Activated CD4-positive, alpha-beta T cell treated with anti-CD3 and anti-CD28 coated beads, Interleukin-2, amount 50 U/mL, for 48 hours (primary cell): ENCODE results near the gene SMC4.
"Not testable (repeated sequence)": the region's sequence is repeated elsewhere in the genome, so short reads cannot be mapped to it uniquely, and the experiment has no call there.

Experiments used
- DNase-seq, 2 experiments: peaks; one replicate each; pipeline ENCODE4 v3.0.0-alpha.2; 2020

The SMC4 gene

GRCh38 chr3:160399125-160400029 lies at the start of gene SMC4, which contains the start of gene IFT80:
SMC4 (plus strand) TSS chr3:160399650; CDS start chr3:160400827, 1,177 bp downstream.
IFT80 (minus strand) TSS chr3:160399225; CDS start chr3:160384600, 14,625 bp downstream.
- peak; percentile 95 to 96 for DNase-seq

DNA sequence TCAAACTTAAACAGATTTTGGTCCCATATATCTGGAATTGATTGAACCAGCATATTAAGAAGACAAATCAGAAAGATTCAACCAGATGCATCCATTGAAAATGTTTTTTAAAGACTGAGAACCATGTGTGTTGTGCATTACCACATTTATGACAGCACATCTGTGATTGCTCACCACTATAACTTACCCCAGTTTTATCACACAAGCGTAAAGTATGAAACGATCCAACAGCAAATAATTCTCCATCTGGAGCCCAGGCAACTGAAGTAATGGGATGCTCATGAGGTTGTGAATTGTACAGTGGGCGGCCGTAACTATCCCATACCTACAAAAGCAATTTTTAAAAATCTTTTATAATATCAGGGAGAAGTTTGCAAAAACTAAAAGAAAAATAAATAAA lies 43.6 kb upstream of the SMC4 start:
- DNase-seq = no peak

DNA sequence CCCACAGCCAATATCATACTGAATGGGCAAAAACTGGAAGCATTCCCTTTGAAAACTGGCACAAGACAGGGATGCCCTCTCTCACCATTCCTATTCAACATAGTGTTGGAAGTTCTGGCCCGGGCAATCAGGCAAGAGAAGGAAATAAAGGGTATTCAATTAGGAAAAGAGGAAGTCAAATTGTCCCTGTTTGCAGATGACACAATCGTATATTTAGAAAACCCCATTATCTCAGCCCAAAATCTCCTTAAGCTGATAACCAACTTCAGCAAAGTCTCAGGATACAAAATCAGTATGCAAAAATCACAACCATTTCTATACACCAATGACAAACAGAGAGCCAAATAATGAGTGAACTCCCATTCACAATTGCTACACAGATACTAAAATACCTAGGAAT lies 36.6 kb upstream of the SMC4 start:
- not testable (repeated sequence) for DNase-seq

DNA sequence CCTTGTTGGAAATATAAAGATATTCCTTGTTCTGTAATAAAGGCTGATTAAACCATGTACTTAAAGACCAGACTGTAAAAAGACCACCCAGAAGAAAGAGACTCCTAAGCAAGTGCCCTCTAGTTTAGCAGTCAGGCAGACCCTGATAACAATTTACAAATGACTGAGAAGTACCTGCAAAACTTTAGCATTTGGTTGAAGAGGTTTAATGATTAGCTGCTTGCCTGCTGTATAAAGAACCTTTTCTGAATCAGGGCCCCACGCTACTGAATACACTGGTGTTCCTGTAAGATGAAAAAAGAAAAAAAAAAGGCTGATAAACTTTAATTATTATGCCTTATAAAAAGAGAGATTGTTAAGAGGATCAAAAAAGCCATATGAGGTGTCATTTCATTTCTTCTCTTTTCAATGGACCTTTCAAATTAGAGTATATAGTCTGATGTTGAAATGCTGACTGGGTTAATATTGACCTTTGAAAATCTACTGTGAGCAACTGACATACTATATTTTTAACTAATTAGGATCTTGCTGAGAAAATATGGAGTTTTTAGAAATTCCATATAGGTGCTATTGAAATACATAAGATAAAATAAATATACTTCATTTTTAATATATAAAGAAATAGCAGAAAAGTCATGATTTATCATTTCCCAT lies 33.5 kb upstream of the SMC4 start:
- DNase-seq = no peak

DNA sequence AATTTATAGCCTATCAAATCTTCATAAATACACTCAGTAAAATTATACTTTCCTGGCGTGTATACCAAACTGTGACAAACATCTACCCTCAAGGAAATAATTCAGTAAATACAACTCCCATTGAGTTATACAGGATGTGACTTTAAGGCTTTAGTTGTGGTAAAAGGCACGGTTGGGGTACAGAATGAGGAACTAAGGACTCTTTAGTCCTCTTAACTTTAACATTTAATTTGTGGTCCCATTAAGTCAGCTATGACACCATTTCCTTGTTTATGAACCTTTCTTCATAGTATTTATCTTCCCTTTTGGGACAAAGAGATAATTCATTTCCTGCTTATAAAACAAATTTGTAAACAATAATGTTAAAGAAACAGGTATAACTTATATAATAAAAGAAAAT lies 30.6 kb upstream of the SMC4 start:
- no peak for DNase-seq

- DNase-seq = no peak
Measured at GRCh38 chr3:160369784-160370183, 29.7 kb upstream of the SMC4 start.

DNA sequence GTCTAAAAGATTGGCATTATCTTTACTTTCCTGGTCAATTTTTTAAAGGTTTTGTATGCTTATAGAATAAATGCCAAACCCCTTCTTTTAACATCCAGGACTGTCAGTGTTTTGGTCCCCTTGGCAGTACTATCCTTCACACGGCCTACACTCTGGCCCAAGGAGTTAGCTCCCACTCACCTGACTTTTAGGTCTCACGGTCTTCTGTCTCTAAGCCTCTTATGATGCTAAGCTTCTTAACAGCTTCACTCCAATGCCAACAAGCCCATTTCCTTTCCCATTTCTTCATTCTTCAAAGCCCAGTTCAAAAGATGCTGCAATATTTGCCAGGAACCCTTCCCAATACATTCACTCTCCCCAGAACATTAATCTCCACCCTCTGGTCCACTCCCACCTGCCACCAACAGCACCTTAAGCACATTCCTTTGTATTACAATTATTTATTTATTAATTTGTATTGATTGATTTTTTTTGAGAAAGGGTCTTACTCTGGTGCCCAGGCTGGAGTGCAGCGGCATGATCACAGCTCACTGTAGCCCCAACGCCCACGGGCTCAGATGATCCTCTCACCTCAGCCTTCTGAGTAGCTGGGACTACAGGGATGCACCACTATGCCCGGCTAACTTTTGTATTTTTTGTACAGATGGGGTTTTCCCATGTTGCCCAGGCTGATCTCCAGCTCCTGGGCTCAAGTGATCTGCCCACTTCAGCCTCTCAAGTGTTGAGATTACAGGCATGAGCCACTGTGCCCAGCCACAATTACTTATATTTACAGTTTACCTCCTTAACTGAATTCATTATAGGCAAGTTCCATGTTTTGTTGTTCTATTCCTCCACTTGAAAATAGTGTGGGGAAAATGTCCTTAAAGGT lies 28.2 kb upstream of the SMC4 start:
- no peak for DNase-seq

DNA sequence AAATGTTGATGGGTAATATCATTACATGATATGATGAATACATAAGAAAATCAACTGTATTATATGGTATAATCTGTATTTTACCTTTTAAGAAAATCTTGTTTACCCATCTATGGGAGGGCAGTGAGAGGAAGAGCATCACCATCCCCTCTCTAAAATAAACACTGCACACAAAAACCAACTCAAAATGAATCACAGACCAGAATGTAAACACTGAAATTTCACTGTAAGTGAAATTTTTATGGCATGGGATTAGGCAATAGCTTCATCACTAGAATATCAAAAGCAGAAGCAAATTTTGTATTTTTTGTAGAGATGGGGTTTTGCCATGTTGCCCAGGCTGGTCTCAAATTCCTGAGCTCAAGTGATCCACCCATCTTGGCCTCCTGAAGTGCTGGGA lies 26.7 kb upstream of the SMC4 start:
- no peak for DNase-seq

DNA sequence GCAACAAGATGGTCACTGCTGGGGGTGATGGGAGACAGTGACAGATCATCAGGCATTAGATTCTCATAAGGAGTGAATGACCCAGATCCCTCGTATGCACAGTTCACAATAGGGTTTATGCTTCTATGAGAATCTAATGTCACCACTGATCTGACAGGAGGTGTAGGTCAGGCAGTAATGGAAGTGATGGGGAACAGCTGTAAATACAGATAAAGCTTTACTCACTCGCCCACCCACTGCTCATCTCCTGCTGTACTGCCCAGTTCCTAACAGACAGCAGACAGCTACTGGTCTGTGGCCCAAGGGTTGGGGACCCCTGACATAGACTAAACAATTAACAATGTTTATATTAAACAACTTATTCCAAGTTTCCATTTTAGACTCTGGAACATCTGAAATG lies 25.8 kb upstream of the SMC4 start:
- no peak for DNase-seq

DNA sequence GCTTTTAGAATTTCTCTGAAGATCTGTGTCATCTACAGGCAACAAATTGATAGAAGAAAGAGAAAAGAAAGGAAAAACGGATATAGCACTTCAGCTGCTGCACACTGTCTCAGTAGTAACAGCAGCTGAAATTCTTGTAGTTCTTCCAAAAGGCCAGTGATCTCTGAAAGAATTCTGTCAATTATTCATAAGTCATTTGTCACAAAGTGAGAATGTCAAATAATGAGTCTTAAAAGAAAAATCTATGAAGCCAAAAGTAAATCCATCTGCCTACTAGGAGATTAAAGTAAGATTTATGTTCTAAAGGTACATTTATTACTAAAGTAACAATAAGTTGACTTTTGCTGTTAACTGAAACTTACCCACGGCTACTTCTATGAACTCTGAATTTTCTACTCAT lies 25.0 kb upstream of the SMC4 start:
- DNase-seq = no peak

- no peak for DNase-seq
Measured at GRCh38 chr3:160374925-160375324, 24.5 kb upstream of the SMC4 start.

GRCh38 chr3:160376681-160377080 lies 22.8 kb upstream of the SMC4 start:
- no peak for DNase-seq

DNA sequence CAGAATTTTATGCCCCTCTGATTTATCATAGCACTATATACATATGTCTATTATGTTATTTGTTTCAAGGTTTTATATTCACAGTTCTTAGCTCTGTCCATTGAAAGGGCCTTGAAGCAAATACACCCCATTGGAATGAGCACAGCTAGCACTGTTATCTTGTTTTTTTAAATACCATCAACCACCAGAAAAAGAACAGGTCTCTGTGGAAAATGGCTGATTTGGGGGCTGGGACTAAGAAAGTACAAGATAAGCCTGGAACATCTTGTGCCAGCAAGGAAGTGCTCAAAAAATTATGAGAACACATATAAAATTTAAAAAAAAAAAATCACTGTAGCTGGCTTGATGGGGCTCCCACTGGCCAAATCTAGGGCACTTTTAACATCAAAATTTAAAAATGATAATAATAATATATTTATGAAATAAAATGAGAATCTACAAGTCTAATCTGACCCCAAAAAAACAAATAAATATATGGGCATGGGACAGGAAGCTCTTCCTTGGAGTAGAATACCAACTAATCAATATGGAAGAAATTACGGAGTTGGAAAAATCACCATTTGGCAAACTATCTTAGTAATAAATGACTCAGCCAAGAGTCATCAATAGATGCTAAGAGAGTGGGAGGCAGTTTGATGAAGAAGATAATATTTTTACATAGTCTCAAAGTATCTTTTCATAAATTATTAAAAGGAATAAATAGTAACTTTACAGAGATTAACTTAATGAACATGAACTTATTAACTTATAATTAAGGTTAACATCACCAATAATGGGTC lies 20.9 kb upstream of the SMC4 start:
- DNase-seq = no peak

- no peak for DNase-seq
Measured at GRCh38 chr3:160379628-160380214, 19.7 kb upstream of the SMC4 start.

DNA sequence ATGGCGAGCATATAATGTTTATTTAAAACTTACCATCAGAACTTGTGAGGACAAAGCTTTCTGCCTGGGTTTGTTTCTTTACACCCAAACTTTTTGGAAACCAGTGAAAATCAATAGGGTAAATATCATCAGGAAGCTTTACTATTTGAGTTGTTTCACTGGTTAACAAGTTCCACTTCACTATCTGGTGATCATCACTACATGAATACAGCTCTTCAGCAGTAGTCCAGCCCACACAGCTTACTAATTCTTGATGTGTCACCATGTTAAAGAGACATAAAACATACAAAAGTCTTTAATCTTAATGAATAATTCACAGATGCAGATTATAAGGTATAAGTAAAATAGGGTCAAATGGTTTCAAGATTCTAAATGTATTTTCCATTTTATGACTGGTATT lies 18.0 kb upstream of the SMC4 start:
- no peak for DNase-seq

DNA sequence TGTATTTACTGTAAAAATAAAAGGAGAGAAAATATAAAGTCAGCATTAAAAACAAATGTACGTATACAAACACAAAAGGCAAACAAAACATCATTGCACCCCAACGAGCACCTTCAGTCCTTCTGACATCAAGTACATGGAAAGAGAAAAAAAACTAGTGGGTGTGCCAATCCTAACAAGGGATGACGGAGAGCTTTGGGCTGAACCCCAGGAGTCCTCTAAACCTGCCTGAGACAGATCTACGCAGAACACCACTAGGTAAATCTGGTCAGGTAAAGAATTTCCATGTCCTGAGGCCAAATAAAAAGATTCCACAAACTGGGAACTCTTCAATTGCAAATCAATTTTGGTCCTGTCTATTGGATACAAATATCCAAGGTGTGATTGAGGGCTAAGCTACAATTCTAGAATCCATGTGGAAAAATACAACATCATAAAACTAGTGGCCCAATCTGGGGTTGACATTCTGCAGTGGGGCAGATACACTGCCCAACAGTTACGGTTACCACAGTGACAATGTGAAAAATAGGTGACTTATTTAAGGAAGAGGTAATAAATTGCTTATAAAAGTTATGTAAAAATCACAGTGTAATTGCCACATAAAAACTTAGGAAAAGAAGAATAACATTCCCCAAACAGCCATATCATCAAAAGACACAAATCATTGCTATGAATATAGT lies 14.7 kb upstream of the SMC4 start:
- no peak for DNase-seq

GRCh38 chr3:160390565-160391138 lies 8.8 kb upstream of the SMC4 start:
- DNase-seq = no peak

GRCh38 chr3:160392798-160393197 lies 6.7 kb upstream of the SMC4 start:
- no peak for DNase-seq

DNA sequence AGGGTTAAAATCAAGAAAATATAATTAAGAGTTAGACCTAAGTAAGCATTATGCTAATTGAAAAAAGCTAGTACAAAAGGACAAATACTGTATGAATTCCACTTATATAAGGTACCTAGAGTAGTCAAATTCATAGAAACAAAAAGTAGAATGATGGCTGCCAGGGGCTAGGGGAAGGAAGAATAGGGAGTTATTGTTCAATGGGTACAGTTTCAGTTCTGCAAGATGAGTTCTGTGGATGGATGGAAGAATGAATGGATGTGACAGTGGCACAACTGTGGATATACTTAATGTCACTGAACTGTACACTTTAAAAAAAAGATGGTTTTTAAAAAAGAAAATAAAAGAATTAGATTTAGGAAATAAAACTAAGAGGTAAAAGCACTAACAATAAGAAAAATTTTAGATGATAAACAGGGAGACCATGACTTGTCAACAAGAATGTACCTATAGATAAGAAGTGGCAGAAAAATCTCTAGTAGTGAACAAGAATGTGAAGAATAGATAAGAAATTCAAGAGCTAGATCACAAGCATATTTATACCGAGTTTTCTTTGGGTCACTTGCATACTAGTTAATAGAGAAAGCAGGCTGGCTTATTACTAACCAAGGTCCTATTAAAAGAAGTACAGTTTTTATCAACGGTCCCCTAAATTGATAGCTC lies 6.0 kb upstream of the SMC4 start:
- DNase-seq = no peak

GRCh38 chr3:160394009-160394392 lies 5.4 kb upstream of the SMC4 start:
- DNase-seq = no peak

- DNase-seq = no peak
Measured at GRCh38 chr3:160395297-160395696, 4.2 kb upstream of the SMC4 start.
